ENCODE results near the gene OBSCN. TPM values are rescaled to one million over a fixed set of nuclear protein-coding genes. Genes with fewer than 3 reads are reported as not detected.

Gene OBSCN
- total and polyA plus RNA-seq, 2 of the 4 experiments (the other 2 are of a cell fraction), result 4.1 to 9.5 TPM

GRCh38 chr1:228411548-228412430 is 203.9 kb downstream of the OBSCN start:
- no peak for ATAC-seq (ENCODE audit: low read depth)
- no peak overlapping the region for H4K91ac ChIP-seq (ENCODE audit: insufficient read depth, low read depth, low read length)
- no peaks in the 10 kb centered on the region; the same call in 1 of the 2 replicates for H3K27me3 ChIP-seq (ENCODE audit: control insufficient read depth, insufficient read depth, low read length)
- H3K18ac ChIP-seq (ENCODE audit: low read depth, low read length), result no peak overlapping the region
- intact Hi-C loops (cut with micrococcal nuclease), result no loop called here
- no peak overlapping the region for H2BK5ac ChIP-seq (ENCODE audit: low read depth, low read length, poor library complexity, severe bottlenecking)
- DNase-seq, result no peak
- no peak overlapping the region for H2AK5ac ChIP-seq (ENCODE audit: low read depth, low read length)
- H3K9ac ChIP-seq (ENCODE audit: low read depth, low read length), result no peak overlapping the region
- BruUV-seq (replicated peaks), result no TSS peak
- no peak overlapping the region for H2BK120ac ChIP-seq (ENCODE audit: low read depth, low read length)
- H3K9me1 ChIP-seq (ENCODE audit: insufficient read depth, low read length), result peaks cover 24% of the 10 kb centered on the region
- H3K4me1 ChIP-seq (ENCODE audit: control insufficient read depth, insufficient read depth, low read length), result peaks cover 6% of the 10 kb centered on the region; the same call in 1 of the 2 replicates
- in situ Hi-C loops (cut with MboI; ENCODE audit: low sequenced_read_pairs), result no loop called here
- H2AK9ac ChIP-seq (replicated peaks; ENCODE audit: low read depth, low read length, poor library complexity), result no peak overlapping the region
- H2BK20ac ChIP-seq (ENCODE audit: low read depth, low read length), result no peak overlapping the region
- H3K9me3 ChIP-seq (ENCODE audit: control insufficient read depth, insufficient read depth, low read length), result no peaks in the 10 kb centered on the region
- CTCF ChIA-PET, result no interaction called here
- H4K8ac ChIP-seq (ENCODE audit: low read depth in 2 of 2, low read length in 2 of 2), result no peak overlapping the region
- H3K4me2 ChIP-seq (ENCODE audit: low read depth, low read length), result no peak overlapping the region
- H3K36me3 ChIP-seq (ENCODE audit: control insufficient read depth, insufficient read depth, low read length), result peaks cover 20% of the 10 kb centered on the region
- dilution Hi-C loops (cut with HindIII; ENCODE audit: low sequenced_read_pairs, unreplicated experiment), result no loop called here
- no peak overlapping the region for H3K23ac ChIP-seq (ENCODE audit: low read depth, low read length)
- H4K20me1 ChIP-seq (ENCODE audit: insufficient read depth, low read length), result peaks cover 24% of the 10 kb centered on the region
- peaks cover 18 to 48% of the 10 kb centered on the region in 2 experiments for H3K79me1 ChIP-seq (ENCODE audit: low read depth in 1 of 2, low read length in 2 of 2)
- 100% methylated on average over 4 of the region's 9 CpGs; no CpG with 5 or more reads in 1 of the 2 experiments for WGBS, 2 experiments (ENCODE audit: extremely low coverage in 2 of 2, insufficient read length in 1 of 2)
- no peak overlapping the region for H3K4ac ChIP-seq (ENCODE audit: low read depth, low read length)
- no peak overlapping the region for H2AFZ ChIP-seq (replicated peaks; ENCODE audit: low read length, poor library complexity)
- no peak overlapping the region for H4K5ac ChIP-seq (ENCODE audit: low read depth, low read length)
- no peak overlapping the region for H3K56ac ChIP-seq (ENCODE audit: extremely low read depth, insufficient read depth, low read length)
- H3K4me3 ChIP-seq (ENCODE audit: insufficient read depth, low read depth, low read length), result no peak overlapping the region
- no peak overlapping the region for H3K27ac ChIP-seq (ENCODE audit: insufficient read depth, low read length)
- no peak overlapping the region for H2BK15ac ChIP-seq (ENCODE audit: low read depth, low read length)
- H3K14ac ChIP-seq (replicated peaks; ENCODE audit: low read depth, low read length), result no peak overlapping the region
- POLR2A ChIA-PET (ENCODE audit: unreplicated experiment), result interaction anchor here (0.6 kb wide), 1 partner anchor 95 kb away, joined by 3 read pairs; no protein-coding TSS in a partner anchor
- no peak for TF ChIP-seq RFX5 (IDR thresholded peaks at IDR 0.05; ENCODE audit: low read depth, low read length)
- TF ChIP-seq MAZ (IDR thresholded peaks at IDR 0.05; ENCODE audit: borderline replicate concordance, low read depth, low read length), result no peak
- no peak for TF ChIP-seq CEBPB (IDR thresholded peaks at IDR 0.05; ENCODE audit: low read depth, low read length)
- TF ChIP-seq MAFK (IDR thresholded peaks at IDR 0.05; ENCODE audit: low read depth, low read length), result no peak
- TF ChIP-seq NFE2L2 (IDR thresholded peaks at IDR 0.05; ENCODE audit: low read depth, low read length), result no peak
- TF ChIP-seq POLR2A (IDR thresholded peaks at IDR 0.05; ENCODE audit: low read depth, low read length), result no peak
- TF ChIP-seq USF2 (IDR thresholded peaks at IDR 0.05; ENCODE audit: low read depth, low read length), result no peak
- TF ChIP-seq CTCF (conservative IDR thresholded peaks at IDR 0.05; ENCODE audit: low read depth, low read length), result no peak
- no peak for TF ChIP-seq BHLHE40 (IDR thresholded peaks at IDR 0.05; ENCODE audit: low read depth, low read length)
- no peak for TF ChIP-seq RCOR1 (IDR thresholded peaks at IDR 0.05; ENCODE audit: insufficient replicate concordance, low read length)
- no peak for TF ChIP-seq CHD1 (IDR thresholded peaks at IDR 0.05; ENCODE audit: low read depth, low read length)
- no peak for TF ChIP-seq RAD21 (IDR thresholded peaks at IDR 0.05; ENCODE audit: low read length)
- no peak for TF ChIP-seq SMC3 (IDR thresholded peaks at IDR 0.05; ENCODE audit: low read depth, low read length)
- no peak for TF ChIP-seq ELK1 (IDR thresholded peaks at IDR 0.05; ENCODE audit: borderline replicate concordance, low read depth, low read length)
- TF ChIP-seq MXI1 (IDR thresholded peaks at IDR 0.05; ENCODE audit: borderline replicate concordance, low read depth, low read length), result no peak
